ENCODE data around the gene DZIP1.

DZIP1 gene

GRCh38 chr13:95642999-95643398 is 1.5 kb downstream of the DZIP1 start:
- no peak for DNase-seq (ENCODE audit: low spot score)

- no peak for DNase-seq (ENCODE audit: low spot score)
Measured at GRCh38 chr13:95642028-95642621, 2.4 kb downstream of the DZIP1 start.

- peak; percentile 36 for DNase-seq (ENCODE audit: low spot score)
Measured at GRCh38 chr13:95641291-95642027, 3.0 kb downstream of the DZIP1 start.

GRCh38 chr13:95636853-95637252 is 7.7 kb downstream of the DZIP1 start:
- DNase-seq (ENCODE audit: low spot score): no peak

- DNase-seq (ENCODE audit: low spot score): no peak
Measured at GRCh38 chr13:95630593-95630992, 13.9 kb downstream of the DZIP1 start.

- no peak for DNase-seq (ENCODE audit: low spot score)
Measured at GRCh38 chr13:95629071-95629470, 15.4 kb downstream of the DZIP1 start.

GRCh38 chr13:95628488-95628887 is 16.0 kb downstream of the DZIP1 start:
- DNase-seq (ENCODE audit: low spot score): no peak

GRCh38 chr13:95627590-95627989 is 16.9 kb downstream of the DZIP1 start:
- no peak for DNase-seq (ENCODE audit: low spot score)

GRCh38 chr13:95626768-95627167 is 17.7 kb downstream of the DZIP1 start:
- no peak for DNase-seq (ENCODE audit: low spot score)

GRCh38 chr13:95624020-95624419 is 20.5 kb downstream of the DZIP1 start:
- peak; percentile 60 for DNase-seq (ENCODE audit: low spot score)

- DNase-seq (ENCODE audit: low spot score): no peak
Measured at GRCh38 chr13:95623141-95623540, 21.4 kb downstream of the DZIP1 start.

- DNase-seq (ENCODE audit: low spot score): no peak
Measured at GRCh38 chr13:95620825-95621498, 23.5 kb downstream of the DZIP1 start.

- DNase-seq (ENCODE audit: low spot score): no peak
Measured at GRCh38 chr13:95620030-95620824, 24.3 kb downstream of the DZIP1 start.

GRCh38 chr13:95615539-95615938 is 29.0 kb downstream of the DZIP1 start:
- no peak for DNase-seq (ENCODE audit: low spot score)

- no peak for DNase-seq (ENCODE audit: low spot score)
Measured at GRCh38 chr13:95614641-95615245, 29.8 kb downstream of the DZIP1 start.

- DNase-seq (ENCODE audit: low spot score): no peak
Measured at GRCh38 chr13:95608640-95609323, 35.7 kb downstream of the DZIP1 start.

GRCh38 chr13:95607366-95607765 is 37.1 kb downstream of the DZIP1 start:
- DNase-seq (ENCODE audit: low spot score): no peak

GRCh38 chr13:95605448-95606125 is 38.9 kb downstream of the DZIP1 start:
- DNase-seq (ENCODE audit: low spot score): no peak

- no peak for DNase-seq (ENCODE audit: low spot score)
Measured at GRCh38 chr13:95604556-95604915, 40.0 kb downstream of the DZIP1 start.

- no peak for DNase-seq (ENCODE audit: low spot score)
Measured at GRCh38 chr13:95603887-95604555, 40.5 kb downstream of the DZIP1 start.
